WTC11 (cell line): ENCODE measurements around the gene SKAP1.
"Not testable (repeated sequence)": the region's sequence is repeated elsewhere in the genome, so short reads cannot be mapped to it uniquely, and the experiment has no call there.

Experiments
- ESRRA ChIP-seq: sonication (generic); formaldehyde crosslinking; IDR thresholded peaks from 2 replicates; pipeline ENCODE4 v1.8.1; 2022; ENCODE audit warnings: mild to moderate bottlenecking, missing genetic modification reagents, borderline replicate concordance
- ETV6 ChIP-seq: sonication (generic); formaldehyde crosslinking; IDR thresholded peaks from 2 replicates; pipeline ENCODE4 v1.8.1; 2022; ENCODE audit warnings: mild to moderate bottlenecking, missing genetic modification reagents
- FOXK1 ChIP-seq: sonication (generic); formaldehyde crosslinking; IDR thresholded peaks from 2 replicates; pipeline ENCODE4 v1.8.0; 2022; ENCODE audit warnings: mild to moderate bottlenecking, moderate library complexity, missing genetic modification reagents
- TF ChIP-seq, protein P1 (sequence below): fragments of 200-600 bp; IDR thresholded peaks from 2 replicates; pipeline ENCODE4 v1.8.0; 2022; ENCODE audit warnings: antibody characterized with exemption
- TF ChIP-seq, protein P2 (sequence below): sonication (generic); formaldehyde crosslinking; IDR thresholded peaks from 2 replicates; pipeline ENCODE4 v1.8.1; 2023; ENCODE audit warnings: mild to moderate bottlenecking, missing genetic modification reagents, moderate library complexity
- TF ChIP-seq, protein P3 (sequence below): sonication (generic); formaldehyde crosslinking; IDR thresholded peaks from 2 replicates; pipeline ENCODE4 v1.8.1; 2023; ENCODE audit warnings: mild to moderate bottlenecking, moderate library complexity, missing genetic modification reagents

DNA sequence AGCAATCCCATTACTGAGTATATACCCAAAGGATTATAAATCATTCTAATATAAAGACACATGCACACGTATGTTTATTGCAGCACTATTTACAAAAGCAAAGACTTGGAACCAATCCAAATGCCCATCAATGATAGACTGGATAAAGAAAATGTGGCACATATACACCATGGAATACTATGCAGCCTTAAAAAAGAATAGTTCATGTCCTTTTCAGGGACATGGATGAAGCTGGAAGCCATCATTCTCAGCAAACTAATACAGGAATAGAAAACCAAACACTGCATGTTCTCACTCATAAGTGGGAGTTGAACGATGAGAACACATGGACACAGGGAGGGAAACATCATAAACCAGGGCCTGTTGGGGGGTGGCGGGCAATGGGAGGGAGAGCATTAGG lies 19.3 kb upstream of the SKAP1 start:
- TF ChIP-seq, protein P1, sequence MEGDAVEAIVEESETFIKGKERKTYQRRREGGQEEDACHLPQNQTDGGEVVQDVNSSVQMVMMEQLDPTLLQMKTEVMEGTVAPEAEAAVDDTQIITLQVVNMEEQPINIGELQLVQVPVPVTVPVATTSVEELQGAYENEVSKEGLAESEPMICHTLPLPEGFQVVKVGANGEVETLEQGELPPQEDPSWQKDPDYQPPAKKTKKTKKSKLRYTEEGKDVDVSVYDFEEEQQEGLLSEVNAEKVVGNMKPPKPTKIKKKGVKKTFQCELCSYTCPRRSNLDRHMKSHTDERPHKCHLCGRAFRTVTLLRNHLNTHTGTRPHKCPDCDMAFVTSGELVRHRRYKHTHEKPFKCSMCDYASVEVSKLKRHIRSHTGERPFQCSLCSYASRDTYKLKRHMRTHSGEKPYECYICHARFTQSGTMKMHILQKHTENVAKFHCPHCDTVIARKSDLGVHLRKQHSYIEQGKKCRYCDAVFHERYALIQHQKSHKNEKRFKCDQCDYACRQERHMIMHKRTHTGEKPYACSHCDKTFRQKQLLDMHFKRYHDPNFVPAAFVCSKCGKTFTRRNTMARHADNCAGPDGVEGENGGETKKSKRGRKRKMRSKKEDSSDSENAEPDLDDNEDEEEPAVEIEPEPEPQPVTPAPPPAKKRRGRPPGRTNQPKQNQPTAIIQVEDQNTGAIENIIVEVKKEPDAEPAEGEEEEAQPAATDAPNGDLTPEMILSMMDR = not testable (repeated sequence)
- TF ChIP-seq ESRRA, ETV6, FOXK1 (CRISPR knock-in tag): not testable (repeated sequence)
- TF ChIP-seq, protein P2, sequence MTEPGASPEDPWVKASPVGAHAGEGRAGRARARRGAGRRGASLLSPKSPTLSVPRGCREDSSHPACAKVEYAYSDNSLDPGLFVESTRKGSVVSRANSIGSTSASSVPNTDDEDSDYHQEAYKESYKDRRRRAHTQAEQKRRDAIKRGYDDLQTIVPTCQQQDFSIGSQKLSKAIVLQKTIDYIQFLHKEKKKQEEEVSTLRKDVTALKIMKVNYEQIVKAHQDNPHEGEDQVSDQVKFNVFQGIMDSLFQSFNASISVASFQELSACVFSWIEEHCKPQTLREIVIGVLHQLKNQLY (CRISPR knock-in tag) = not testable (repeated sequence)
- TF ChIP-seq, protein P3, sequence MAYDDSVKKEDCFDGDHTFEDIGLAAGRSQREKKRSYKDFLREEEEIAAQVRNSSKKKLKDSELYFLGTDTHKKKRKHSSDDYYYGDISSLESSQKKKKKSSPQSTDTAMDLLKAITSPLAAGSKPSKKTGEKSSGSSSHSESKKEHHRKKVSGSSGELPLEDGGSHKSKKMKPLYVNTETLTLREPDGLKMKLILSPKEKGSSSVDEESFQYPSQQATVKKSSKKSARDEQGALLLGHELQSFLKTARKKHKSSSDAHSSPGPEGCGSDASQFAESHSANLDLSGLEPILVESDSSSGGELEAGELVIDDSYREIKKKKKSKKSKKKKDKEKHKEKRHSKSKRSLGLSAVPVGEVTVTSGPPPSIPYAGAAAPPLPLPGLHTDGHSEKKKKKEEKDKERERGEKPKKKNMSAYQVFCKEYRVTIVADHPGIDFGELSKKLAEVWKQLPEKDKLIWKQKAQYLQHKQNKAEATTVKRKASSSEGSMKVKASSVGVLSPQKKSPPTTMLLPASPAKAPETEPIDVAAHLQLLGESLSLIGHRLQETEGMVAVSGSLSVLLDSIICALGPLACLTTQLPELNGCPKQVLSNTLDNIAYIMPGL (CRISPR knock-in tag) = not testable (repeated sequence)
